Smooth muscle cell (in vitro differentiated cells): ENCODE measurements around the gene RBP3. TPM values are rescaled to one million over a fixed set of nuclear protein-coding genes. Genes with fewer than 3 reads are reported as not detected.
"Not testable (repeated sequence)": the region's sequence is repeated elsewhere in the genome, so short reads cannot be mapped to it uniquely, and the experiment has no call there.

Experiments
- DNase-seq: peaks from one replicate; lab custom pipeline; 2025; ENCODE audit not compliant: unreplicated experiment; lab: John Stamatoyannopoulos, UW
- H2AFZ ChIP-seq: fragments of 200-600 bp; sonication (generic); 2 replicates; pipeline ENCODE4 v1.6.0; 2016; ENCODE audit warnings: antibody characterized with exemption, low read depth, mild to moderate bottlenecking
- H3F3A ChIP-seq: fragments of 200-600 bp; sonication (generic); 2 replicates; pipeline ENCODE4 v1.6.0; 2017; ENCODE audit warnings: antibody characterized with exemption, low read depth
- H3K27ac ChIP-seq: fragments of 200-600 bp; sonication (generic); 2 replicates; pipeline ENCODE4 v1.5.1; 2016; ENCODE audit warnings: low read depth, mild to moderate bottlenecking
- H3K27me3 ChIP-seq: fragments of 200-600 bp; sonication (generic); 2 replicates; pipeline ENCODE4 v1.6.1; 2016; ENCODE audit warnings: low read depth, mild to moderate bottlenecking
- H3K36me3 ChIP-seq: fragments of 200-600 bp; sonication (generic); 2 replicates; pipeline ENCODE4 v1.5.1; 2016; ENCODE audit warnings: low read depth
- H3K4me1 ChIP-seq: fragments of 200-600 bp; sonication (generic); 2 replicates; pipeline ENCODE4 v1.5.1; 2016; ENCODE audit warnings: low read depth
- H3K4me2 ChIP-seq: fragments of 200-600 bp; sonication (generic); 2 replicates; pipeline ENCODE4 v1.6.0; 2016; ENCODE audit warnings: mild to moderate bottlenecking
- H3K4me3 ChIP-seq: fragments of 200-600 bp; sonication (generic); 2 replicates; pipeline ENCODE4 v1.5.1; 2016; ENCODE audit warnings: mild to moderate bottlenecking
- H3K79me2 ChIP-seq: fragments of 200-600 bp; sonication (generic); 2 replicates; pipeline ENCODE4 v1.6.0; 2016; ENCODE audit warnings: low read depth, mild to moderate bottlenecking
- H3K9ac ChIP-seq: fragments of 200-600 bp; sonication (generic); 2 replicates; pipeline ENCODE4 v1.6.0; 2016; ENCODE audit warnings: low read depth
- H3K9me3 ChIP-seq: fragments of 200-600 bp; sonication (generic); replicated peaks from 2 replicates; pipeline ENCODE4 v1.5.1; 2016; ENCODE audit warnings: low read depth
- H4K20me1 ChIP-seq: fragments of 200-600 bp; sonication (generic); 2 replicates; pipeline ENCODE4 v1.6.0; 2016; ENCODE audit warnings: low read depth
- CTCF ChIP-seq: fragments of 200-600 bp; sonication (generic); IDR thresholded peaks from 2 replicates; pipeline ENCODE4 v1.5.1; 2017; ENCODE audit warnings: borderline replicate concordance, mild to moderate bottlenecking, antibody characterized with exemption; ENCODE audit not compliant: insufficient read depth, poor library complexity, severe bottlenecking
- WGBS: methylation state at CpG from one replicate; pipeline ENCODE4 v1.1.7; 2016; ENCODE audit warnings: low lambda C conversion rate; 5-methylcytosine and 5-hydroxymethylcytosine counted together
- polyA plus RNA-seq: library from polyadenylated mRNA; unstranded; fragments of >200 nt; fragmentation: Nextera tagmentation; extraction: Ambion mirVana; gene quantifications from 2 replicates; pipeline ENCODE4 v1.2.1, GENCODE V29; 2016
- total RNA-seq: library from RNA; depleted of rRNA; stranded (reverse); fragments of >200 nt; gene quantifications from 2 replicates; pipeline ENCODE4 v1.2.3, GENCODE V29; 2014

The RBP3 gene
- total and polyA plus RNA-seq, 2 experiments from 2014 or later = not detected

GRCh38 chr10:47383261-47384147, 35.3 kb downstream of the RBP3 start:
- H3K4me3 ChIP-seq = peak overlapping the region; percentile 69
- peaks cover 7% of the 10 kb centered on the region for H3F3A ChIP-seq
- H3K9me3 ChIP-seq = no peaks in the 10 kb centered on the region
- 5% methylated on average over 9 of the region's 9 CpGs for WGBS
- no peaks in the 10 kb centered on the region for H3K79me2 ChIP-seq
- peaks cover 3% of the 10 kb centered on the region for H3K4me1 ChIP-seq
- H3K9ac ChIP-seq = no peak overlapping the region
- H3K27ac ChIP-seq = no peak overlapping the region
- H4K20me1 ChIP-seq = no peaks in the 10 kb centered on the region
- H2AFZ ChIP-seq = peak overlapping the region; percentile 76
- H3K4me2 ChIP-seq = peak overlapping the region; percentile 91
- H3K36me3 ChIP-seq = no peaks in the 10 kb centered on the region
- H3K27me3 ChIP-seq = no peaks in the 10 kb centered on the region
- TF ChIP-seq CTCF = no peak
- DNase-seq = no peak

DNA sequence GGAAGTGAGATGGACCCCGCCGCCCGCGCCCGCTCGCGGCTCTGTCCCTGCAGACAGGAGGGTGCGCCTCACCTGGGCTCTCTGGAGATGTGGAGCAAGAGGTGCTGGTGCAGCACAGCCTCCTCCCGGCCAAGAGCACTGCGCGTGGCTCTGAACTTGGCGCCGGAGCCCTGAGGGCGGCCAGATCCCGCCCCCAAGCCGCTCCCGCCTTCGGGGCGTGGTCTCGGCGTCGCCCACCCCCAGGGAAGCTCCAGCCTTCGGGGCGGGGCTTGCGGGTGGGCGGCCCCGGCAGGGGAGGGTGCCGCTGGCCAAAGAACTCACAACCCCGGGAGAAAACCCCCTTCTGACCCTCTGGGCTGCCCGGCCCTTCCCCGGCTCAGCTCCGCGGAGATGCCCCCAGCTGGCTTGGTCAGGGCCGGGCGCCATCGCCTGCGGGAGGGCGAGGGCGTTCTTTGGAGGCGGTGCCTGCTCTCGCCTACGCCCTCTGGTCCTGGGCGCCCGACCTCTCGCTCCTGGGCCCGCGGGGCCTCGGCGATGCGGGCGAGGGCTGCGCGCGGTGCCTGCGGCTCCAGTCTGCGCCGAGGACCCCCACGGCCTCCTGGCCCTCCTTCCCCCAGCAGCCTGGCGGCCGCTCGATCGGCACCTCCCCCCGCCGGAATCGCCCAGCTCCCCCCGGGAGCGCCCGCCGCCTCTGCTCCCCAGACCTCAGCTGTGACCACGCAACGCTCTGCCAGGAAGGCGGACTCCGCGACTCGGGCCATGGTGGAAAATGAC, 36.2 kb downstream of the RBP3 start, which contains the start of gene ZNF488:
ZNF488 (minus strand) TSS at position 146 of the 774 bp plus-strand sequence. CDS start 15,464 bp downstream, outside the sequence.
- no peaks in the 10 kb centered on the region for H3K9me3 ChIP-seq
- no peaks in the 10 kb centered on the region for H3K36me3 ChIP-seq
- H3K4me1 ChIP-seq = peaks cover 3% of the 10 kb centered on the region
- whole genome bisulfite sequencing = 2% methylated on average over 37 of the region's 75 CpGs
- H3K4me2 ChIP-seq = peak within 1 kb of the TSS; percentile 91
- peak within 1 kb of the TSS; percentile 76 for H2AFZ ChIP-seq
- no peaks in the 10 kb centered on the region for H3K79me2 ChIP-seq
- H3K27ac ChIP-seq = peak within 1 kb of the TSS; percentile 52
- H3F3A ChIP-seq = peaks cover 7% of the 10 kb centered on the region
- H3K27me3 ChIP-seq = no peaks in the 10 kb centered on the region
- peak within 1 kb of the TSS; percentile 69 for H3K9ac ChIP-seq
- no peak for TF ChIP-seq CTCF
- DNase-seq = peak; percentile 67
- no peaks in the 10 kb centered on the region for H4K20me1 ChIP-seq
- peak within 1 kb of the TSS; percentile 69 for H3K4me3 ChIP-seq

DNA sequence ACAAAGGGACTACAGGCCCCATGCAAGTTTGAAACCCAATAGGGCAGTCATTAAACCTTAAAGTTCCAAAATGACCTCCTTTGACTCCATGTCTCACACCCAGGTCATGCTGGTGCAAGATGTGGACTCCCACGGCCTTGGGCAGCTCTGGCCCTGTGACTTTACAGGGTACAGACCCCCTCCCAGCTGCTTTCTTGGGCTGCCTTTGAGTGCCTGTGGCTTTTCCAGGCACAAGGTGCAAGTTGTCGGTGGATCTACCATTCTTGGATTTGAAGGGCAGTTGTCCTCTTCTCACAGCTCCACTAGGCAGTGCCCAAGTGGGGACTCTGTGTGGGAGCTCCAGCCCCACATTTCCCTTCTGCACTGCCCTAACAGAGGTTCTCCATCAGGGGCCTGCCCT, 37.9 kb downstream of the RBP3 start:
- not testable (repeated sequence) for H3K36me3 ChIP-seq, H2AFZ ChIP-seq, H3K9ac ChIP-seq, DNase-seq, H3F3A ChIP-seq, H3K9me3 ChIP-seq, H4K20me1 ChIP-seq, H3K4me1 ChIP-seq, H3K27ac ChIP-seq, H3K4me3 ChIP-seq, H3K27me3 ChIP-seq, H3K79me2 ChIP-seq, H3K4me2 ChIP-seq
- WGBS = 100% methylated on average over 2 of the region's 2 CpGs

DNA sequence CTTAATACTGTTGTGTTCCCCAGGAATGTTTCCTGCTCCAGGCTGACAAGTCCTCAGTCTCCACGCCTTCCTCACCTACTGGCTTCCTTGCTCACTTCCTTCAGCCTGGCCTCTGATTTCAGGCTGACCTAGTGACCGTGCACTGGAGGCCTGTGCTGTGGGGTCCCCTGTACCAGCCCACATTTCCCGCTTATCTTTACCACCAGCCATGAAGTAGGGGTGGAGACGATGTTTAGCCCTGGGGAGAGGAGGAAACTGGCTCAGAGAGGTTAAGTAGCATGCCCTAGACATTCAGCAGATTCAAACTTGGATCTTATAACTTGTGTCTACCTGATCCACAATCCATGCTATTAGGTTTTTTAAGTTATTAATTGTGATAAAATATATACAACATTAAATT, 40.7 kb downstream of the RBP3 start:
- no peak for TF ChIP-seq CTCF
- Histone ChIP-seq H3K79me2 (no peaks in the 10 kb centered on the region), H3K27me3 (no peaks in the 10 kb centered on the region), H3F3A (peaks cover 1% of the 10 kb centered on the region), H3K27ac (no peak overlapping the region), H4K20me1 (no peaks in the 10 kb centered on the region), H3K9me3 (no peaks in the 10 kb centered on the region), H3K4me2 (no peak overlapping the region), H2AFZ (no peak overlapping the region), H3K4me3 (no peak overlapping the region), H3K9ac (no peak overlapping the region), H3K4me1 (peaks cover 3% of the 10 kb centered on the region), H3K36me3 (no peaks in the 10 kb centered on the region)
- DNase-seq = no peak
- 89% methylated on average over 4 of the region's 4 CpGs for WGBS
